ENCODE measurements around the gene SPON2.
A peak's percentile ranks its signal among the peaks of the same experiment; 100 is the strongest.

Gene SPON2

GRCh38 chr4:1170156-1170975 is 2.0 kb downstream of the SPON2 start:
- DNase-seq: no peak

GRCh38 chr4:1169691-1170096 is 2.7 kb downstream of the SPON2 start:
- no peak for DNase-seq

- DNase-seq: no peak
Observed at GRCh38 chr4:1169171-1169671, 3.2 kb downstream of the SPON2 start.

DNA sequence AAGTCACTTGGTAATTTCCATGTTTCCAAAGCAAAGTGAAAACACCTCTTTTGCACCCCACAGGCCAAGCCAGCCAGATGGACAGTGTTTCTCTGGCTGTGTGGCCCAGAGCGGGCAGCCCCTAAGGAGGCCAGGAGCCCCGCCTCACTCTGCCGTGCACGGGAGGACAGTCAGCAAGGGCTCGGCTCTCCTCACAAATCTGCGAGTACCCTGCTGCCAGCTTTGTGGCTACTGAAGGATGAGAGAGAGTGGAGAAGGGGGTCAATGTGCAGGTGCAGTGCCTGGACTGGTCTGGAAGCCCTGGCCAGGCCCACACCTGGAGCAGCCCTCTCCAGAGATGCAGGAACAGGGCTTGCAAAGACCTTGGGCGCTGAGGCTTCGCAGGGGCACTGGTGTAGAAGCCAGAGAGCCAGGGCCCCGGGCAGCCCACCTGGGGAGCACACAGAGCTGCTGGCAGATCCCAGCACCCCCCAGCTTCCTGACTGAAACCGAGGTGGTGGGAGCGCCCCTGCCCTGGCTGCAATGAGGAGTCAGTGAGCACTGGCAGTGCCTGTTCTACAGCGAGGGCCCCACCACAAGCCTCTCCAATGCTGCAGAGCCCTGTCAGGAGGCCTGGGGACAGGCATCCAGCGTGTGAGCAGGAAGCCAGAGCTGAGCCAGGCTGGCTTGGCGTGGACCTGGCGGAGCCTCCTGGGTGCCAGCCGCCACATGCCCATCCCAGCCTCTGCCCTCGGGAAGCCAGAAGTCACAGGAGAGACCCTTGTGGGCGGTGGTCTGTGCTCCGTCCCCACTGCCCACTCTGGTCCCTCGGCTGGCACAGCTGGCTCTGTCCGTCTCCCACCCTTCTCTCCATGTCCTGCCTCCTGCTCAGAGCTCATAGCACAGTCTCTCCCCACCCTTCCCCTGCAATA is 3.9 kb downstream of the SPON2 start:
- DNase-seq: no peak

GRCh38 chr4:1167244-1167949 is 5.0 kb downstream of the SPON2 start:
- peak in 1 of 2 experiments; percentile 57 for DNase-seq

DNA sequence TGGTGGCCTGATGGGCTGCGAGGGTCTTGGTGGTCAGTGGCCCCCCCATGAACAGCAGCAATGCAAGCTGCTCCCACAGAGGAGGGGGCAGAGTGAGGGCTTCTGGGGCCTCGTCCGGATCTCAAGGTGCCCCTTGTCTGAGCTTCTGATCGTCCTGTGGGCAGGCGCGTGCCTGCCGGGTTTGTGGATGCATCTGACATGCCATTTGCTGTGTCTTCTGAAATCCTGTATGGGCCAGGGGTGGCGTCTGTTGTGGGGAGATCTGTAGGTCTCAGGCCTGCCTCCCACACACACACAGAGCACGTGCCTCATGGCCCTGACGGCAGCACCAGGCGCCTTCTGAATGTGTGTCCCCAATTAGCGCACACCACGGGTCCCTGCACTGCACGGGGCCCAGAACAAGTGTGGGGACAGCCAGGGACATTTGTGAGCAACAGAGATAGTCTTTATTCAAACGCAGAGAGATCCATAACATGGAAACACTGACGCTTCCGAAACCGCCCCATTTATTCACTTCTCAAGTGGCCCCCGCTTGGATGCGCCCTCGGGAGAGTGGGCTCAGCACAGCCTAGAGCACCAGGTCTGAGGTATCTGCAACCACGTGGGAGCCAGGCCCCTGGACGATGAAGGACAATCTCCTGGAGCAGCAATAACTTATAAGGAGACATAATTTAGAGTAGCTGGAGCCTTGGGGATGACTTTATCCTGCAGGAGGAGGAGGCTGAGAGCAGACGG is 5.7 kb downstream of the SPON2 start:
- DNase-seq: no peak

GRCh38 chr4:1164956-1165545 is 7.3 kb downstream of the SPON2 start:
- no peak for DNase-seq

DNA sequence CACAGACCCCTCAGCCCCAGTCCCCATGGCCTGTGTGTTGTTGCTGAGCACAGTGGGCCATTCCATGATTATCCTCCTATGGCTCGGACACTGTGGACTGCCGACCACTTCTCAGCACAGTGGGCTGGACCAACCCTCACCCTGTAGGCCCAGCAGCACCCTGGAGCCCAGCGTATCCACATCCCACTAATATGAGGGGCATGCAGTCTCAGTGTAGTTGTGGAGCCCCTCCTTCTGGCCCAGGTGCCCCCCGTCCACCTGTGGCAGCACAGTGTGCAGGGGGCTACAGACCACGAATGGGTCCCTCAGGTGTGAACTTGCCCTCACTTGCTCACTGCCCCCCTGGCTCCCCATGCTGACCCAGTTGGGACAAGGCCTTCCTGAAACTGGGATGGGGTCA is 7.9 kb downstream of the SPON2 start:
- no peak for DNase-seq

DNA sequence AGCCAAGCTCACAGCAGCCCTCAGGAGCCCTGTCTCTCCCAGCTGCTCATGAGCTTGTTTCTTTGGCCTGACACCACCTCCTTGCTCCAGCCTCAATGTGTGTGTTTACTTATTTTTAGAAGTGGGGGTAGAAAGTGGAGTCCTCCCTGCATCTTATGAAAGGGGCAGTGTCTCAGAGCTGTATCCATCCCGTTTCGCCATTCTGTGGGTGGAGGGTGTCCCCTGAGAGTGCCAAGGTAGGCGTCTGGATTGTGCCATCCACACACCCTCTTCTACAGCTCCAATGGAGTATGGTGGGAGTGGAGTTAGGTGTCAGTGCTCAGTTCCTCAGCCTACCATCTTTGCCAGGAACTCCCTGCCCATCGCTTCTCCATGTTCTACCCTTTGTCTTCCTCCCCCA is 8.3 kb downstream of the SPON2 start:
- no peak for DNase-seq

GRCh38 chr4:1160351-1160750 is 12.0 kb downstream of the SPON2 start:
- no peak for DNase-seq

GRCh38 chr4:1156069-1156468 is 16.3 kb downstream of the SPON2 start:
- DNase-seq: no peak

GRCh38 chr4:1155314-1155713 is 17.1 kb downstream of the SPON2 start:
- no peak for DNase-seq

DNA sequence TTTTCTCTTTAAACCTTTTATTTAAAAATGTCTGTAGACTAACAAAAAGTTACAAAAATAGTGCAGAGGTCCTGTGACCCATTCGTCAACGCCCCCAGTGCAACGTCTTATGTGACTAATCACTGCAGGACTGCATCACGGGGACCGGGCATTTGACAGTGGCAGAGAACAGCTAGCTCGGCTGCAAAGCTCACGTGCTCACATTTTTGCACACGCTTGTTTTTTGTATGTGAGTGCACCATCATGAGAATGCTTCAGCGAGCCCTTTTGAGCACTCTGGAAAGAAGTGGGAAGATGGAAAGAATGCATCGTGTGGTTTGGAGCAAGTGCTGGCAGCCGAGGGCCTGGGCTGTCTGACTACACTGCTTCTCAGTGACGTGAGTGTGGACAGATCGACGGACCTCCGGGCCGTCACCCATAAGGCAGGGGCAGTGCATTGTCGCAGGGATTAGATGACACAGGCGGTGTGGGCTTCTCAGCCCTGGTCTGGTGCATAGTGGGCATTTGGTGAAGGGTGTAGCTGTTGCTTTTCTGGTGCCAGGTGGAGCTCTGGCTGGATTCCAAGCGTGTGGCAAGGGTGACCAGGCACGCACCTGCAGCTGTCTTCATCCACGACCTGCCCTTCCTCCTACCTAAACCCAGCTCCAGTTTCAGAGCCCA is 17.7 kb downstream of the SPON2 start:
- DNase-seq: no peak

DNA sequence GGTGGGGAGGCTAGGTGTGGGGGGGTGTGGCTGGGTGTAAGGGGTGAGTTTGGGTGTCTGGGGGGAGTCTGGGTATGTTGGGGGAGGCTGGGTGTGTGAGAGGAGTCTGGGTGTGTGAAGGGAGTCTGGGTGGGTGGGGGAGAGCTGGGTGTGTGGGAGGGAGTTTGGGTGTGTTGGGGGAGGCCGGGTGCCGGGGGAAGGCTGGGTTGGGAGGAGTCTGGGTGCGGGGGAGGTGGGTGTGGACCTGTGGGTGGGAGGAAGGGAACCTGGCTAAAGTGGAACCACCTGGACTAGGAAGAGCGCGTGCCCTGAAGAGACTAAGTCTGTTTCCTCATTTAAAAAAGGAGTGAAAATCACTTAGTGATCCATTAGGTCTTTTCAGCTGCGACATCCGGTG is 18.3 kb downstream of the SPON2 start:
- no peak for DNase-seq

GRCh38 chr4:1153567-1154090 is 18.8 kb downstream of the SPON2 start:
- DNase-seq: no peak

DNA sequence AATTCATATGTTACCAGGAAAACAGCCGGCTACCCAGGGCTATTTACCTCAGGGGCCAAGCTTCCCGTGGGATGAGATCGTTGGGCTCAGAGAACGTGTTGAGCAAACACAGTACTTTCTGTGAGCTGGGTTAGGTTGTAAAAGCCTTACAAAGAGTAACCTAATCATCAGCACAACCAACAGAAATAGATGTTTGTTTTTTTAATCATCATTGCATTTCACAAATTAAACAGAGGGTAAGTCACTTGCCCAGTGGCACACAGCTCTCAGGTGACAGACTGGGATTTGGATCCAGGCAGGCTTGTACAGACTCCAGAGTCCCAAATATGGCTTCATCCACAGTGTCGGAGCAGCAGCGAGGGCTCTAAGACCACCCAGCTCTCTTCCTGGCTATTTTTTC is 20.1 kb downstream of the SPON2 start:
- no peak for DNase-seq

DNA sequence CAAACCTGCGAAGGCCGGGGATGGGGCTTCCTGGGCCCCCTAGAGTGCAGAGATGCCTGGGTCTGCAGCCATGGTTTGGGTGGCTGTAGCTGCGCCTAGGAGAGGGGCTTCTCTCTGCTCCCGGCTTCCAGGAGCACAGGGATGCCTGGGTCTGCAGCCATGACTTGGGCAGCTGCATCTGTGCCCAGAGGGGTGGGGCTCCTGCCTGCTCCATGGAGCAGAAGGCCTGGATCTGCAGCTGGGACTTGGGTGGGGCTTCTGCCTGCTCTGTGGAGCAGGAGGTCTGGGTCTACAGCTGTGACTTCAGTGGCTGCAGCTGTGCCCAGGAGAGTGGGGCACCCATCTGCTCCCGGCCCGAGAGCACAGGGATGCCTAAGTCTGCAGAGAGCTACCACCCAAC is 20.8 kb downstream of the SPON2 start:
- DNase-seq: no peak

GRCh38 chr4:1150875-1151274 is 21.5 kb downstream of the SPON2 start:
- DNase-seq: no peak

GRCh38 chr4:1139860-1140259 is 32.5 kb downstream of the SPON2 start:
- no peak for DNase-seq

DNA sequence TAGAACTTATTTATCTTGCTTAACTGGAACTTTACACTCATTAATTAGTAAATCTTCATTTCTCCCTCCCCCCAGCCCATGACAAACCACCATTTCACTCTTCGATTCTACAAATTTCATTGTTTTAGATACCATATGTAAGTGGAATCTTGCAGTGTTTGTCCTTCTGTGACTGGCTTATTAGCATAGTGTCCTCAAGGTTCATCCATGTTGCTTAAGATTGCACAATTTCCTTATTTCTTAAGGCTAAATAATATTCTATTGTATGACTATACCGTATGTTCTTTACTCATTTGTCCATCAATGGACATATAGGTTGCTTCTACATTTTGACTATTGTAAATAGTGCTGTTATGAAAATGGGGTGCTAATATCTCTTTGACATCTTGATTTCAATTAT is 34.5 kb downstream of the SPON2 start:
- DNase-seq: no peak
